Measurements from ENCODE around the gene TEP1. TPM values are rescaled to one million over a fixed set of nuclear protein-coding genes. Genes with fewer than 3 reads are reported as not detected.
"Not testable (repeated sequence)": the region's sequence is repeated elsewhere in the genome, so short reads cannot be mapped to it uniquely, and the experiment has no call there.

TEP1 gene
- total RNA-seq, 4 donors from 2014 or later = 19.5 to 30.5 (median 23.6) TPM

DNA sequence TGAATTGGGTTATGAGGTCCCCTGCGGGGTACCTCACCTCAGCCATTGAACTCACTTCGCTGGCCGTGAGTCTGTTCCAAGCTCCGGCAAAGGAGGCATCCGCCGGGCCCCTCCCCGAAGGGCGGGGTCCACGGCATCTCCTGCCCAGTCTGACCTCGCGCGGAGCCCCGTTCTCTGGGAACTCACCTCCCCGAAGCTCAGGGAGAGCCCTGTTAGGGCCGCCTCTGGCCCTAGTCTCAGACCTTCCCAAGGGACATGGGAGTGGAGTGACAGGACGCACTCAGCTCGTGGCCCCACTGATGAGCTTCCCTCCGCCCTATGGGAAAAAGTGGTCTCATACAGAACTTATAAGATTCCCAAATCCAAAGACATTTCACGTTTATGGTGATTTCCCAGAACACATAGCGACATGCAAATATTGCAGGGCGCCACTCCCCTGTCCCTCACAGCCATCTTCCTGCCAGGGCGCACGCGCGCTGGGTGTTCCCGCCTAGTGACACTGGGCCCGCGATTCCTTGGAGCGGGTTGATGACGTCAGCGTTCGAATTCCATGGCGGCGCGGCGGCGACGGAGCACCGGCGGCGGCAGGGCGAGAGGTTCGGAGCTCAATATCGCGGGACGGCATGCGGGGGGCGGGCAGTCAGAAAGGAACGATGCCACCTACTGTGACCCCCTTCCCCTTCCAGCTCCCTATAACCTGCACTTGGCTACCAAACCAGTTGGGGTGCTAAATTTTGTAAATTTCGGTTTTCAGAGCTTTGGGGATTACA, 70.0 kb downstream of the TEP1 start, which contains the start of gene PARP2:
Gene PARP2 (plus strand): TSS at position 544 of the 770 bp plus-strand sequence. CDS start 7 bp downstream, at position 551.
- peak; percentile 95 to 99 for DNase-seq (ENCODE audit: low spot score in 2 of 2)
- TF ChIP-seq, protein P1, sequence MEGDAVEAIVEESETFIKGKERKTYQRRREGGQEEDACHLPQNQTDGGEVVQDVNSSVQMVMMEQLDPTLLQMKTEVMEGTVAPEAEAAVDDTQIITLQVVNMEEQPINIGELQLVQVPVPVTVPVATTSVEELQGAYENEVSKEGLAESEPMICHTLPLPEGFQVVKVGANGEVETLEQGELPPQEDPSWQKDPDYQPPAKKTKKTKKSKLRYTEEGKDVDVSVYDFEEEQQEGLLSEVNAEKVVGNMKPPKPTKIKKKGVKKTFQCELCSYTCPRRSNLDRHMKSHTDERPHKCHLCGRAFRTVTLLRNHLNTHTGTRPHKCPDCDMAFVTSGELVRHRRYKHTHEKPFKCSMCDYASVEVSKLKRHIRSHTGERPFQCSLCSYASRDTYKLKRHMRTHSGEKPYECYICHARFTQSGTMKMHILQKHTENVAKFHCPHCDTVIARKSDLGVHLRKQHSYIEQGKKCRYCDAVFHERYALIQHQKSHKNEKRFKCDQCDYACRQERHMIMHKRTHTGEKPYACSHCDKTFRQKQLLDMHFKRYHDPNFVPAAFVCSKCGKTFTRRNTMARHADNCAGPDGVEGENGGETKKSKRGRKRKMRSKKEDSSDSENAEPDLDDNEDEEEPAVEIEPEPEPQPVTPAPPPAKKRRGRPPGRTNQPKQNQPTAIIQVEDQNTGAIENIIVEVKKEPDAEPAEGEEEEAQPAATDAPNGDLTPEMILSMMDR (IDR thresholded peaks at IDR 0.05) = peak in 1 of 3 donors; percentile 48
- no peak for TF ChIP-seq POLR2A (IDR thresholded peaks at IDR 0.05)
- intact Hi-C loops (cut with DNase I; ENCODE audit: low total_unique reads) = no loop called here
- 0 to 1% methylated on average over 49 to 50 of the region's 50 CpGs for WGBS, 2 donors
- H3K4me3 ChIP-seq (ENCODE audit: low read depth, poor library complexity, severe bottlenecking) = peak within 1 kb of the TSS; percentile 25

DNA sequence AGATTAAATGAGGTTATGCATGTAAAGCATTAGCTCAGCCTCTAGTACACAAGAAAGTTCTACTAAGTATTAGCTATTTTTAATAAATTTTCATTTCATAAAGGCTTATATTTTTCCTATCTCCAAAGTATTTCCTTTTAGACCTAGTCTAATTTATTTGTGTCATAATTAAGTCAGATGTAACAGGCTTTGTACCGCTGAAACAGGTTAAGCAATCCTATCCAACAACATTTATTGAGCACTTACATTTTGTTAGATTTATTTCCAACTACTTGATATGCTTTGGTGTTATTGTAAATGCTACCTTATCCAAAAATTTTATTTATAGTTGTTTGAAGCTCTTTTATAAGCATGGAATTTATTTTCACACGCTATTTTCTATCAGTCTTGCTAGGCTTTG, 71.7 kb downstream of the TEP1 start:
- H3K4me3 ChIP-seq (ENCODE audit: low read depth, poor library complexity, severe bottlenecking) = no peak overlapping the region
- TF ChIP-seq POLR2A (IDR thresholded peaks at IDR 0.05) = no peak
- TF ChIP-seq, protein P1 (IDR thresholded peaks at IDR 0.05) = no peak
- 47 to 50% methylated on average over 2 of the region's 2 CpGs for WGBS, 2 donors
- no peak for DNase-seq (ENCODE audit: low spot score in 2 of 2)
- intact Hi-C loops (cut with DNase I; ENCODE audit: low total_unique reads) = no loop called here

DNA sequence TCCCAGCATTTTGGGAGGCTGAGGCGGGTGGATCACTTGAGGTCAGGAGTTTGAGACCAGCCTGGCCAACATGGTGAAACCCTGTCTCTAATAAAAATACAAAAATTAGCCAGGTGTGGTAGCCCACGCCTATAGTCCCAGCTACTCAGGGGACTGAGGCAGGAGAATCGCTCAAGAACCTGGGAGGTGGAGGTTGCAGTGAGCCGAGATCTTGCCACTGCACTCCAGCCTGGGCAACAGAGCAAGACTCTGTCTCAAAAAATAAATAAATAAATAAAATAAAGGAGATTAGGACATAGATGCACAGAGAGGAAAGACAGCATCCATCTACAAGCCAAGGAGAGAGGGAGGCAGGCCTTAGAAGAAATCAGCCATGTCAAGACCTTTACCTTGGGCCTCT, 72.3 kb downstream of the TEP1 start:
- DNase-seq (ENCODE audit: low spot score in 2 of 2); intact Hi-C loops (cut with DNase I; ENCODE audit: low total_unique reads); H3K4me3 ChIP-seq (ENCODE audit: low read depth, poor library complexity, severe bottlenecking): not testable (repeated sequence)
- 90 to 95% methylated on average over 4 of the region's 4 CpGs for WGBS, 2 donors

DNA sequence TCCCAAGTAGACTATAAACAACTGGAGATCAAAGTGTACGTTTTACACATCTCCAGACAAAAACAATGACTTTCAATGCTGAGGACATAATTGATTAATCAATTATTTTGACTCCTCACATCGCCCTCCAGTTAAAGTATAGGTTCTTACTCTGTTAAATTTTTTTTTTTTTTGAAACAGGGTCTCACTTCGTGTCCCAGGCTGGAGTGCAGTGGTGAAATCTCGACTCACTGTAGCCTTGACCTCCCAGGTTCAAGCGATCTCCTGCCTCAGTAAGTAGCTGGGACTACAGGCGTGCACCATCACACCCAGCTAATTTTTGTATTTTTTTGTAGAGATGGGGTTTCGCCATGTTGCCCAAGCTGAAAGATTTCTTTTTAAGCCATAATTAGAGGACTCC, 79.3 kb downstream of the TEP1 start:
- DNase-seq (ENCODE audit: low spot score in 2 of 2) = no peak
- H3K4me3 ChIP-seq (ENCODE audit: low read depth, poor library complexity, severe bottlenecking) = no peak overlapping the region
- TF ChIP-seq POLR2A (IDR thresholded peaks at IDR 0.05) = no peak
- TF ChIP-seq, protein P1 (IDR thresholded peaks at IDR 0.05) = no peak
- 76 to 79% methylated on average over 7 of the region's 7 CpGs for WGBS, 2 donors
- intact Hi-C loops (cut with DNase I; ENCODE audit: low total_unique reads) = loop anchor here (5.0 kb wide), 2 partner anchors 278 to 348 kb away; partner anchors contain the start of gene RNASE4

DNA sequence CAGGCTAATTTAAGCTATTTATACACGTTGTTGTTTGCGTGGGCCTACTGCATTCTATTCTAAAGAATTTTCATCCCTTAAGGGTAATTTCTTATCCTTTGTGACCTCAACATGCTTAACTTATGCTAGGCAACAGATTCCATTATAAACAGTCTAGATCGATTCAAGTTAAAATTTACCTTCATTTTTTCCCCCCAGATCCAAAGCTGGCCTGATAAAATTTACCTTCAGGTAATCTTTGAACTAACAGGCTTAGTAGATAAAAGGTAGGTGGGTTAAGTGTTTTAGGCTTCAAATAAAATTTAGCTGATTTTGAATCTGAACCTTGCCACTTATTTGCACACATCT, 79.8 kb downstream of the TEP1 start:
- intact Hi-C loops (cut with DNase I; ENCODE audit: low total_unique reads) = loop anchor here (5.0 kb wide), 2 partner anchors 279 to 349 kb away; partner anchors contain the start of gene RNASE4
- no peak for TF ChIP-seq POLR2A (IDR thresholded peaks at IDR 0.05)
- TF ChIP-seq, protein P1 (IDR thresholded peaks at IDR 0.05) = no peak
- WGBS, 2 donors = 7 to 10% methylated on average over 3 of the region's 3 CpGs
- no peak for DNase-seq (ENCODE audit: low spot score in 2 of 2)
- no peak overlapping the region for H3K4me3 ChIP-seq (ENCODE audit: low read depth, poor library complexity, severe bottlenecking)

DNA sequence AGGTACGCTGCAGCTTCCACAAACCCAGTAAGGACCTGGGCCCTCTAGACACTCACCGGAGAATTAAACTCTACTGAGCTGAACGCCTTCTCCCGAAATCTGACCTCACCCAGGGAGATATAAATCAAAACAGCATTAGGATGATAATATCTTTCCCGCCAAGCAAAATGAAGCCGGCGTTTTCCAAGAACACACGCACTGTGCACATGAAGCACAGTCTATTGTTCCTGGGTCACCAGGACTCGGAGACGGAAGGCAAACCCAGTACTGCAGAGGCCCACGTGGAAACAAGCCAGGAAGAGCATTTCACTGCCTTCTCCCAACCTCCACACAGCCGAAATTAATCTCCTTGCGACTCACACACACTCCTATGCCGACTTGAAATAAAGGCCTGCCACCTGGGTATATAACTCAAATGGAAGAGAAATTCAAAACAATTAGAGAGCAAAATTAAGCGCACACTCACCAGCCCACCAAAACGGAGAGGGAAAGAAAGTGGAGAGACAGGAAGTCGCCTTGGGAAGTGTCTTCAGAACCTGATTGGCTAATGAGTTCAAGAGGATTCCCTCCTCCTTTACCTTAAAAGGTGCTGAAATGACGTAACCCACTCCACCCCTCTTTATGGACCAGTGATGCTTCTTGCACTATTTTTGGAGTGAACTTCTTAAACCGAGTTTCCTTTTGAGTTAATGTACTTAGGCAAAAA, 80.4 kb downstream of the TEP1 start, which contains the start of gene CCNB1IP1:
Gene CCNB1IP1 (minus strand): TSS at position 492 of the 706 bp plus-strand sequence. CDS start 16,756 bp downstream, outside the sequence.
- DNase-seq (ENCODE audit: low spot score in 2 of 2) = peak; percentile 68 to 88
- intact Hi-C loops (cut with DNase I; ENCODE audit: low total_unique reads) = loop anchor here (5.0 kb wide), 2 partner anchors 279 to 349 kb away; partner anchors contain the start of gene RNASE4
- H3K4me3 ChIP-seq (ENCODE audit: low read depth, poor library complexity, severe bottlenecking) = peak within 1 kb of the TSS; percentile 48
- WGBS, 2 donors = 1% methylated on average over 19 of the region's 19 CpGs
- TF ChIP-seq POLR2A (IDR thresholded peaks at IDR 0.05) = no peak
- TF ChIP-seq, protein P1 (IDR thresholded peaks at IDR 0.05) = no peak

All from lower leg skin (tissue), 4 donors.